Vagina (tissue), 2 donors: ENCODE data around the gene TUBGCP2. TPM values are rescaled to one million over a fixed set of nuclear protein-coding genes. Genes with fewer than 3 reads are reported as not detected.

ENCODE experiments used
- DNase-seq, 2 donors: peaks; one replicate each; pipeline ENCODE4 v3.0.0-alpha.2; 2017; ENCODE audit errors: extremely low spot score in 2 of 2
- H3K27ac ChIP-seq: fragments of 200-600 bp; sonication (generic); one replicate; pipeline ENCODE4 v1.5.1; 2019
- H3K27me3 ChIP-seq: fragments of 200-600 bp; sonication (generic); one replicate; pipeline ENCODE4 v1.5.1; 2019
- H3K36me3 ChIP-seq, 2 donors: fragments of 200-600 bp; sonication (generic); one replicate each; pipeline ENCODE4 v1.5.1; 2017 to 2019
- H3K4me1 ChIP-seq: fragments of 200-600 bp; sonication (generic); one replicate; pipeline ENCODE4 v1.5.1; 2019
- H3K4me3 ChIP-seq, 2 donors: fragments of 200-600 bp; sonication (generic); 1 replicate in 1 of 2; 2 replicates in 1 of 2; pipeline ENCODE4 v1.5.1; 2016 to 2019
- H3K9me3 ChIP-seq: fragments of 200-600 bp; sonication (generic); one replicate; pipeline ENCODE4 v1.5.1; 2019
- POLR2A ChIP-seq, 2 donors: fragments of 450-650 bp; IDR thresholded peaks; one replicate each; pipeline ENCODE4 v1.6.1; 2017; ENCODE audit warnings: antibody characterized with exemption in 2 of 2, mild to moderate bottlenecking in 2 of 2, moderate library complexity in 2 of 2
- POLR2AphosphoS5 ChIP-seq, 2 donors: sonication (generic); formaldehyde crosslinking; IDR thresholded peaks; one replicate each; pipeline ENCODE4 v1.9.0; 2017; ENCODE audit warnings: antibody characterized with exemption in 2 of 2, mild to moderate bottlenecking in 2 of 2, low read depth in 1 of 2; ENCODE audit not compliant: insufficient read depth in 1 of 2
- intact Hi-C: fragments of 100-400 bp; cut with DNase I; formaldehyde crosslinking; loops from one replicate; pipeline ENCODE4 v1.15.1; 2023
- total RNA-seq: library from RNA; depleted of rRNA; stranded (reverse); fragments of >200 nt; gene quantifications from one replicate; pipeline ENCODE4 v1.2.3, GENCODE V29; 2016
- TF ChIP-seq, protein P1 (sequence below), 3 experiments: fragments of 450-650 bp in 2 of 3; fragments of 200-600 bp in 1 of 3; sonication (generic) in 1 of 3; IDR thresholded peaks; one replicate each; pipeline ENCODE4 v1.5.1; 2017 to 2019; ENCODE audit warnings: antibody characterized with exemption in 3 of 3, mild to moderate bottlenecking in 2 of 3, moderate library complexity in 2 of 3

Gene TUBGCP2
- total RNA-seq, 1 donor from 2014 or later = 41.7 TPM

DNA sequence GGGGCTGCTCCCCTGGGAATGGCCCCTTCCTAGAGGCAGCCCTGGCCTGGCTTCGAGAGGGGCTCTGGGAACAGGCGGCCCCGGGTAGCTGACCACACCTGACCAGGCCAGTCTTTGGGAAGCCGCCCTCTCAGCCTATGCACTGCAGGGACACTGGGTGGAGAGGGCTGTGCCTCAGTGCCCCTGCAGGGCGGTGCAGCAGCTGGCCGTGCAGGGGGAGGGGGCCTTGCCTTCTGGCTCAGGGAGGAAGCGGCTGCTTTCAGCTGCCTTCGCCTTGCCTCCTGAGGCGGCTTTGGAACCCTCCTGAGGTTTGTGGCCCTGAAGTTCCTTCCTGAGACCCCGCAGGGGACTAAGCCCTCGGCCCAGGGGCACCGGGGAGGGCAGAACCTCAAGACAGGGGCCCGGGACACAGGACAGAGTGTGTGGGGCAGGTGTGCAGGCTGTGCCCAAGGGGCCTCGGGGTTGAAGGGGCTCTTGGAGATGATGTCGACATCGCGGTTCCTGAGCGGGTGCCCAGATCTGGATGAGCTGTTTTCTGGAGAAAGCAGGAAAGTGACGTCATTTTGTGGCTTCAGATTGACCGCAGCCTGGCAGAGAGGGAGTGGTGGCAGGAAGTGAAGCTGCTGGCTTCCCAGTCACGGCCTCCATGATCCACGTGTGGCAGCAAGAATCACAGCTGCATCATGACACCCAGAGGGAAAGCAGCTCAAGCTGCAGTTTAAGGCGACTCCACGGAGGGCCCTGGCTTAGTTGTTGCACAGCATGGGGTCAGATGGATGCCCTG is 49.7 kb downstream of the TUBGCP2 start:
- H3K36me3 ChIP-seq = no peaks in the 10 kb centered on the region
- no peak overlapping the region for H3K4me3 ChIP-seq
- H3K27me3 ChIP-seq = no peaks in the 10 kb centered on the region
- intact Hi-C loops = no loop called here
- H3K27ac ChIP-seq = peak overlapping the region; percentile 46
- peak in 1 of 2 donors; percentile 94 for DNase-seq
- no peaks in the 10 kb centered on the region for H3K9me3 ChIP-seq
- H3K4me1 ChIP-seq = peaks cover 53% of the 10 kb centered on the region
- TF ChIP-seq, protein P1, sequence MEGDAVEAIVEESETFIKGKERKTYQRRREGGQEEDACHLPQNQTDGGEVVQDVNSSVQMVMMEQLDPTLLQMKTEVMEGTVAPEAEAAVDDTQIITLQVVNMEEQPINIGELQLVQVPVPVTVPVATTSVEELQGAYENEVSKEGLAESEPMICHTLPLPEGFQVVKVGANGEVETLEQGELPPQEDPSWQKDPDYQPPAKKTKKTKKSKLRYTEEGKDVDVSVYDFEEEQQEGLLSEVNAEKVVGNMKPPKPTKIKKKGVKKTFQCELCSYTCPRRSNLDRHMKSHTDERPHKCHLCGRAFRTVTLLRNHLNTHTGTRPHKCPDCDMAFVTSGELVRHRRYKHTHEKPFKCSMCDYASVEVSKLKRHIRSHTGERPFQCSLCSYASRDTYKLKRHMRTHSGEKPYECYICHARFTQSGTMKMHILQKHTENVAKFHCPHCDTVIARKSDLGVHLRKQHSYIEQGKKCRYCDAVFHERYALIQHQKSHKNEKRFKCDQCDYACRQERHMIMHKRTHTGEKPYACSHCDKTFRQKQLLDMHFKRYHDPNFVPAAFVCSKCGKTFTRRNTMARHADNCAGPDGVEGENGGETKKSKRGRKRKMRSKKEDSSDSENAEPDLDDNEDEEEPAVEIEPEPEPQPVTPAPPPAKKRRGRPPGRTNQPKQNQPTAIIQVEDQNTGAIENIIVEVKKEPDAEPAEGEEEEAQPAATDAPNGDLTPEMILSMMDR (IDR thresholded peaks at IDR 0.05) = no peak
- TF ChIP-seq POLR2A (IDR thresholded peaks at IDR 0.05) (no peak), POLR2AphosphoS5 (IDR thresholded peaks at IDR 0.05; ENCODE audit: insufficient read depth in 1 of 2, low read depth in 1 of 2) (peak; percentile 76 to 77)

- Histone ChIP-seq H3K4me3 (peak overlapping the region in 1 of 2 donors; percentile 8), H3K27me3 (no peaks in the 10 kb centered on the region), H3K4me1 (peaks cover 53% of the 10 kb centered on the region), H3K36me3 (no peaks in the 10 kb centered on the region), H3K9me3 (no peaks in the 10 kb centered on the region), H3K27ac (peak overlapping the region; percentile 46)
- no peak for DNase-seq
- intact Hi-C loops = no loop called here
- TF ChIP-seq, protein P1 (IDR thresholded peaks at IDR 0.05) = no peak
- TF ChIP-seq POLR2A (IDR thresholded peaks at IDR 0.05) = no peak
- no peak for TF ChIP-seq POLR2AphosphoS5 (IDR thresholded peaks at IDR 0.05; ENCODE audit: insufficient read depth in 1 of 2, low read depth in 1 of 2)
Observed at GRCh38 chr10:133258066-133258817, 50.4 kb downstream of the TUBGCP2 start.

DNA sequence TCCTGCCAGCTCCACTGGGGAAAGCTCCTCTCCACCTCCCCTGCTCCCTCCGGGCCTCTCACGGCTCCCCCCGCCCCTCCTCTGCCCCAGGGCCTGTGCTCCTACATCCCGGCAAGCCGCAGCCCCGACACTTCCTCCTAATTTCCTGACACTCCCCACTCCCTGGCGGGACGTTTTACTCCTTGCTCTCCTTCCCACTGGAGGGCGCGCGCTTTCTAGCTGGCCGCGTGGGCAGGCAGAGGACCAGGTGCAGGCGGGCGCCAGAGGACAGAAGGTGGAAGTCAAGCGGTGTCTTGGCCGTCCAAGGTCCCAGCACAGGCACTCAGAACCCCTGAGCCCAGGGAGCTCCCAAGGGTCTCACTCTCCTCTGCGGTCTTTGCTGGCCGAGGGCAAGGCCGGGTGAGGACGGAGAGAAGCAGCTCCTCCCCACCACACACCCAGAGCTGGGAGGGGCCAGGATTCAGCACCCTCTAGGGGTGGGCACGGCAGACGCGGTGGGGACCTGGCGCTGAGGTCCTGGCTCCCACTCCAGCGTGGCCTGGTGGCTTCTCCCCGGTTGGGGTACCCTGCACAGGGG is 51.1 kb downstream of the TUBGCP2 start:
- intact Hi-C loops = no loop called here
- Histone ChIP-seq H3K27ac (peak overlapping the region; percentile 46), H3K36me3 (no peaks in the 10 kb centered on the region), H3K27me3 (no peaks in the 10 kb centered on the region), H3K9me3 (no peaks in the 10 kb centered on the region), H3K4me1 (peaks cover 49% of the 10 kb centered on the region), H3K4me3 (peak overlapping the region in 1 of 2 donors; percentile 8)
- TF ChIP-seq POLR2A (IDR thresholded peaks at IDR 0.05) (no peak), POLR2AphosphoS5 (IDR thresholded peaks at IDR 0.05; ENCODE audit: insufficient read depth in 1 of 2, low read depth in 1 of 2) (peak in 1 of 2 donors; percentile 47)
- TF ChIP-seq, protein P1 (IDR thresholded peaks at IDR 0.05) = peak in 1 of 3 experiments; percentile 10
- DNase-seq = no peak

GRCh38 chr10:133255323-133255722 is 53.3 kb downstream of the TUBGCP2 start:
- intact Hi-C loops = no loop called here
- peaks cover 32% of the 10 kb centered on the region for H3K4me1 ChIP-seq
- no peaks in the 10 kb centered on the region for H3K9me3 ChIP-seq
- no peaks in the 10 kb centered on the region for H3K27me3 ChIP-seq
- H3K4me3 ChIP-seq = no peak overlapping the region
- no peak for DNase-seq
- H3K27ac ChIP-seq = no peak overlapping the region
- TF ChIP-seq POLR2AphosphoS5 (IDR thresholded peaks at IDR 0.05; ENCODE audit: insufficient read depth in 1 of 2, low read depth in 1 of 2) (no peak), POLR2A (IDR thresholded peaks at IDR 0.05) (no peak)
- TF ChIP-seq, protein P1 (IDR thresholded peaks at IDR 0.05) = no peak
- no peaks in the 10 kb centered on the region for H3K36me3 ChIP-seq
